Activated CD4-positive, alpha-beta T cell treated with anti-CD3 and anti-CD28 coated beads, Interleukin-2, amount 10 ng/mL, durations not matched to agents 24 days and 14 days (primary cell): ENCODE results near the gene SETD3. TPM values are rescaled to one million over a fixed set of nuclear protein-coding genes. Genes with fewer than 3 reads are reported as not detected.

Experiments used
- DNase-seq: peaks from one replicate; pipeline ENCODE4 v3.0.0; 2022
- H3K27ac Mint-ChIP-seq: one replicate; pipeline ENCODE4 v1.8.0; 2022; ENCODE audit warnings: mild to moderate bottlenecking, mixed read lengths
- H3K27me3 Mint-ChIP-seq: one replicate; pipeline ENCODE4 v1.8.0; 2022; ENCODE audit warnings: mixed read lengths
- H3K36me3 Mint-ChIP-seq: one replicate; pipeline ENCODE4 v1.8.0; 2022; ENCODE audit warnings: low read depth, mild to moderate bottlenecking, mixed read lengths
- H3K4me1 Mint-ChIP-seq: one replicate; pipeline ENCODE4 v1.8.0; 2021; ENCODE audit warnings: mixed read lengths
- H3K4me3 Mint-ChIP-seq: one replicate; pipeline ENCODE4 v1.8.0; 2022; ENCODE audit warnings: mild to moderate bottlenecking, moderate library complexity, mixed read lengths
- H3K9me3 Mint-ChIP-seq: one replicate; pipeline ENCODE4 v1.8.0; 2021; ENCODE audit warnings: mixed read lengths
- intact Hi-C: fragments of 100-400 bp; cut with micrococcal nuclease; formaldehyde crosslinking; loops from one replicate; pipeline ENCODE4 v1.15.1; 2023
- total RNA-seq: library from RNA; stranded (reverse); gene quantifications from 2 replicates; pipeline ENCODE4 v1.2.3, GENCODE V29; 2022

The SETD3 gene
- total RNA-seq, 1 donor from 2014 or later = 57.9 TPM

GRCh38 chr14:99361596-99362215 lies 119.0 kb downstream of the SETD3 start:
- Mint-ChIP-seq H3K4me1 (no peaks in the 10 kb centered on the region), H3K27ac (no peak overlapping the region), H3K36me3 (no peaks in the 10 kb centered on the region), H3K4me3 (no peak overlapping the region), H3K9me3 (no peaks in the 10 kb centered on the region), H3K27me3 (no peaks in the 10 kb centered on the region)
- intact Hi-C loops = no loop called here
- DNase-seq = no peak

- no peaks in the 10 kb centered on the region for H3K4me1 Mint-ChIP-seq
- H3K36me3 Mint-ChIP-seq = no peaks in the 10 kb centered on the region
- H3K4me3 Mint-ChIP-seq = no peak overlapping the region
- no peaks in the 10 kb centered on the region for H3K27me3 Mint-ChIP-seq
- no peak overlapping the region for H3K27ac Mint-ChIP-seq
- H3K9me3 Mint-ChIP-seq = no peaks in the 10 kb centered on the region
- no peak for DNase-seq
- intact Hi-C loops = no loop called here
These were observed 119.7 kb downstream of the SETD3 start for GRCh38 chr14:99360774-99361595.

- DNase-seq = no peak
- no peaks in the 10 kb centered on the region for H3K9me3 Mint-ChIP-seq
- intact Hi-C loops = no loop called here
- no peaks in the 10 kb centered on the region for H3K4me1 Mint-ChIP-seq
- H3K4me3 Mint-ChIP-seq = no peak overlapping the region
- no peaks in the 10 kb centered on the region for H3K27me3 Mint-ChIP-seq
- H3K27ac Mint-ChIP-seq = no peak overlapping the region
- no peaks in the 10 kb centered on the region for H3K36me3 Mint-ChIP-seq
These were observed 120.8 kb downstream of the SETD3 start for GRCh38 chr14:99359906-99360305.

GRCh38 chr14:99357916-99358390 lies 122.7 kb downstream of the SETD3 start:
- intact Hi-C loops = no loop called here
- H3K4me3 Mint-ChIP-seq = no peak overlapping the region
- peaks cover 2% of the 10 kb centered on the region for H3K27me3 Mint-ChIP-seq
- no peak for DNase-seq
- H3K9me3 Mint-ChIP-seq = no peaks in the 10 kb centered on the region
- H3K4me1 Mint-ChIP-seq = no peaks in the 10 kb centered on the region
- H3K36me3 Mint-ChIP-seq = no peaks in the 10 kb centered on the region
- H3K27ac Mint-ChIP-seq = no peak overlapping the region

- intact Hi-C loops = no loop called here
- Mint-ChIP-seq H3K27me3 (peaks cover 2% of the 10 kb centered on the region), H3K4me3 (no peak overlapping the region), H3K36me3 (no peaks in the 10 kb centered on the region), H3K9me3 (no peaks in the 10 kb centered on the region), H3K27ac (no peak overlapping the region), H3K4me1 (no peaks in the 10 kb centered on the region)
- DNase-seq = no peak
These were observed 123.3 kb downstream of the SETD3 start for GRCh38 chr14:99357151-99357915.

GRCh38 chr14:99356031-99356608 lies 124.5 kb downstream of the SETD3 start:
- intact Hi-C loops = no loop called here
- DNase-seq = no peak
- Mint-ChIP-seq H3K4me3 (no peak overlapping the region), H3K9me3 (no peaks in the 10 kb centered on the region), H3K27ac (no peak overlapping the region), H3K36me3 (no peaks in the 10 kb centered on the region), H3K27me3 (peaks cover 2% of the 10 kb centered on the region), H3K4me1 (no peaks in the 10 kb centered on the region)

- Mint-ChIP-seq H3K27ac (no peak overlapping the region), H3K4me3 (no peak overlapping the region), H3K36me3 (no peaks in the 10 kb centered on the region), H3K27me3 (peaks cover 2% of the 10 kb centered on the region), H3K9me3 (no peaks in the 10 kb centered on the region), H3K4me1 (no peaks in the 10 kb centered on the region)
- DNase-seq = no peak
- intact Hi-C loops = no loop called here
These were observed 126.3 kb downstream of the SETD3 start for GRCh38 chr14:99354166-99354875.

- Mint-ChIP-seq H3K36me3 (no peaks in the 10 kb centered on the region), H3K9me3 (no peaks in the 10 kb centered on the region), H3K4me3 (no peak overlapping the region), H3K27ac (no peak overlapping the region), H3K4me1 (no peaks in the 10 kb centered on the region), H3K27me3 (peaks cover 2% of the 10 kb centered on the region)
- no peak for DNase-seq
- intact Hi-C loops = no loop called here
These were observed 127.9 kb downstream of the SETD3 start for GRCh38 chr14:99352688-99353280.

GRCh38 chr14:99351166-99352007 lies 129.3 kb downstream of the SETD3 start:
- DNase-seq = no peak
- H3K27me3 Mint-ChIP-seq = peaks cover 3% of the 10 kb centered on the region
- no peaks in the 10 kb centered on the region for H3K9me3 Mint-ChIP-seq
- no peaks in the 10 kb centered on the region for H3K36me3 Mint-ChIP-seq
- no peak overlapping the region for H3K4me3 Mint-ChIP-seq
- H3K27ac Mint-ChIP-seq = no peak overlapping the region
- no peaks in the 10 kb centered on the region for H3K4me1 Mint-ChIP-seq
- intact Hi-C loops = no loop called here

- Mint-ChIP-seq H3K9me3 (no peaks in the 10 kb centered on the region), H3K4me3 (no peak overlapping the region), H3K4me1 (no peaks in the 10 kb centered on the region), H3K36me3 (no peaks in the 10 kb centered on the region), H3K27me3 (peaks cover 9% of the 10 kb centered on the region), H3K27ac (no peak overlapping the region)
- DNase-seq = no peak
- intact Hi-C loops = no loop called here
These were observed 129.9 kb downstream of the SETD3 start for GRCh38 chr14:99350751-99351150.

- no peak overlapping the region for H3K27ac Mint-ChIP-seq
- no peaks in the 10 kb centered on the region for H3K9me3 Mint-ChIP-seq
- no peak for DNase-seq
- peaks cover 10% of the 10 kb centered on the region for H3K27me3 Mint-ChIP-seq
- no peaks in the 10 kb centered on the region for H3K36me3 Mint-ChIP-seq
- intact Hi-C loops = no loop called here
- no peaks in the 10 kb centered on the region for H3K4me1 Mint-ChIP-seq
- no peak overlapping the region for H3K4me3 Mint-ChIP-seq
These were observed 130.8 kb downstream of the SETD3 start for GRCh38 chr14:99349721-99350495.
